ENCODE data around the gene TRPC3. TPM values are rescaled to one million over a fixed set of nuclear protein-coding genes. Genes with fewer than 3 reads are reported as not detected.

TRPC3 gene
- total RNA-seq, 2 experiments from 2014 or later: 0.50 TPM; not detected in 1

DNA sequence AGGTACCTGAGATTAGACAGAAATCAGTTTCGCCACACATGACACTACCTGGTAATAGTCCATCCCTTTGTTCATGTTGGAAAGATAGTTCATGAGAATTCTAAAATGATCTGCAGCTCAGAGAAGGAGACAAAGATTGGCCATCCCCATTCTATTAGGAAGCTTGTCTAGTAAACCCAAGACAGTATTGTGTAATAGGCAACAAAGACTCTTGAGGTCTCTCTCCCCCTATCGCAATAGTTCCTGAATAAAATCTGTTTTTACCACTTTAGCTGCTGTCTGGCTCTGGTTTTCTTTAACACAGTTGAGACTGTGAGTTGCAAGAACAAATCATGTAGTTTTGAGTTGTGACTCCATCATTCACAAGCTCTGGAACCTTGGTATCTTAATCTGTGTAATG, 66.7 kb downstream of the TRPC3 start:
- H3K79me2 ChIP-seq (ENCODE audit: insufficient read depth, low read depth, low read length): no peaks in the 10 kb centered on the region
- intact Hi-C loops (cut with micrococcal nuclease; ENCODE audit: unreplicated experiment): no loop called here
- no peaks in the 10 kb centered on the region for H3K9me2 ChIP-seq (ENCODE audit: insufficient read depth, low read length)
- H3K4me1 ChIP-seq (ENCODE audit: insufficient read depth, low read length, poor library complexity, severe bottlenecking): no peaks in the 10 kb centered on the region
- ChIA-PET CTCF (ENCODE audit: unreplicated experiment) (no interaction called here), POLR2A (no interaction called here)
- H3K27ac ChIP-seq (ENCODE audit: low read depth, low read length, poor library complexity, severe bottlenecking): no peak overlapping the region
- H3K36me3 ChIP-seq (ENCODE audit: insufficient read depth, low read length): no peaks in the 10 kb centered on the region
- no peak for DNase-seq (ENCODE audit: low spot score)
- H3K9me3 ChIP-seq (ENCODE audit: low read length): no peaks in the 10 kb centered on the region
- H4K20me1 ChIP-seq (ENCODE audit: insufficient read depth, low read length): no peaks in the 10 kb centered on the region
- H3K4me3 ChIP-seq (ENCODE audit: low read depth, low read length, poor library complexity, severe bottlenecking): no peak overlapping the region
- H2AFZ ChIP-seq (ENCODE audit: low read length): no peak overlapping the region
- no peak for TF ChIP-seq EZH2phosphoT487 (IDR thresholded peaks at IDR 0.05; ENCODE audit: borderline replicate concordance, low read depth, low read length)
- TF ChIP-seq CTCF (conservative IDR thresholded peaks at IDR 0.05; ENCODE audit: low read length): no peak
- no peak overlapping the region for H3K4me2 ChIP-seq (ENCODE audit: low read length)
- no TSS peak for BruUV-seq (replicated peaks)

- POLR2A ChIA-PET: interaction anchor here (0.7 kb wide), 1 partner anchor 27 kb away, joined by 3 read pairs; no protein-coding TSS in a partner anchor
- Histone ChIP-seq H4K20me1 (ENCODE audit: insufficient read depth, low read length) (no peaks in the 10 kb centered on the region), H3K4me1 (ENCODE audit: insufficient read depth, low read length, poor library complexity, severe bottlenecking) (no peaks in the 10 kb centered on the region), H3K79me2 (ENCODE audit: insufficient read depth, low read depth, low read length) (no peaks in the 10 kb centered on the region), H3K27ac (ENCODE audit: low read depth, low read length, poor library complexity, severe bottlenecking) (no peak overlapping the region), H3K9me2 (ENCODE audit: insufficient read depth, low read length) (no peaks in the 10 kb centered on the region), H3K9me3 (ENCODE audit: low read length) (no peaks in the 10 kb centered on the region), H3K4me3 (ENCODE audit: low read depth, low read length, poor library complexity, severe bottlenecking) (no peak overlapping the region), H2AFZ (ENCODE audit: low read length) (no peak overlapping the region), H3K36me3 (ENCODE audit: insufficient read depth, low read length) (no peaks in the 10 kb centered on the region), H3K4me2 (ENCODE audit: low read length) (no peak overlapping the region)
- BruUV-seq (replicated peaks): no TSS peak
- DNase-seq (ENCODE audit: low spot score): no peak
- intact Hi-C loops (cut with micrococcal nuclease; ENCODE audit: unreplicated experiment): no loop called here
- CTCF ChIA-PET (ENCODE audit: unreplicated experiment): no interaction called here
- TF ChIP-seq CTCF (conservative IDR thresholded peaks at IDR 0.05; ENCODE audit: low read length) (no peak), EZH2phosphoT487 (IDR thresholded peaks at IDR 0.05; ENCODE audit: borderline replicate concordance, low read depth, low read length) (no peak)
Measured at GRCh38 chr4:121881158-121881557, 70.7 kb downstream of the TRPC3 start.

GRCh38 chr4:121879135-121879534, 72.7 kb downstream of the TRPC3 start:
- Histone ChIP-seq H3K27ac (ENCODE audit: low read depth, low read length, poor library complexity, severe bottlenecking) (no peak overlapping the region), H3K9me3 (ENCODE audit: low read length) (no peaks in the 10 kb centered on the region), H3K79me2 (ENCODE audit: insufficient read depth, low read depth, low read length) (no peaks in the 10 kb centered on the region), H3K4me2 (ENCODE audit: low read length) (no peak overlapping the region), H3K4me1 (ENCODE audit: insufficient read depth, low read length, poor library complexity, severe bottlenecking) (no peaks in the 10 kb centered on the region), H3K36me3 (ENCODE audit: insufficient read depth, low read length) (no peaks in the 10 kb centered on the region), H4K20me1 (ENCODE audit: insufficient read depth, low read length) (no peaks in the 10 kb centered on the region), H3K9me2 (ENCODE audit: insufficient read depth, low read length) (no peaks in the 10 kb centered on the region), H3K4me3 (ENCODE audit: low read depth, low read length, poor library complexity, severe bottlenecking) (no peak overlapping the region), H2AFZ (ENCODE audit: low read length) (no peak overlapping the region)
- no peak for DNase-seq (ENCODE audit: low spot score)
- POLR2A ChIA-PET: interaction anchor here (0.6 to 0.7 kb wide), 2 partner anchors 86 to 271 kb away, joined by 3 to 4 read pairs; no protein-coding TSS in a partner anchor
- BruUV-seq (replicated peaks): no TSS peak
- CTCF ChIA-PET (ENCODE audit: unreplicated experiment): no interaction called here
- intact Hi-C loops (cut with micrococcal nuclease; ENCODE audit: unreplicated experiment): no loop called here
- TF ChIP-seq EZH2phosphoT487 (IDR thresholded peaks at IDR 0.05; ENCODE audit: borderline replicate concordance, low read depth, low read length): no peak
- TF ChIP-seq CTCF (conservative IDR thresholded peaks at IDR 0.05; ENCODE audit: low read length): no peak

All from OCI-LY7 (cell line).